Neural progenitor cell (in vitro differentiated cells): ENCODE measurements around the gene WSCD2. TPM values are rescaled to one million over a fixed set of nuclear protein-coding genes. Genes with fewer than 3 reads are reported as not detected.

Experiments used
- DNase-seq: peaks from one replicate; pipeline ENCODE4 v3.0.0-alpha.2; 2016; ENCODE audit warnings: low spot score
- H2AFZ ChIP-seq: fragments of 200-600 bp; sonication (generic); replicated peaks from 2 replicates; pipeline ENCODE4 v1.6.1; 2016; ENCODE audit warnings: antibody characterized with exemption
- H3F3A ChIP-seq: fragments of 200-600 bp; sonication (generic); 2 replicates; pipeline ENCODE4 v1.6.1; 2016; ENCODE audit warnings: antibody characterized with exemption, low read depth
- H3K27ac ChIP-seq: fragments of 200-600 bp; sonication (generic); 2 replicates; pipeline ENCODE4 v1.5.1; 2016; ENCODE audit warnings: mild to moderate bottlenecking
- H3K27me3 ChIP-seq: fragments of 200-600 bp; sonication (generic); 2 replicates; pipeline ENCODE4 v1.6.1; 2016; ENCODE audit warnings: mild to moderate bottlenecking, moderate library complexity
- H3K36me3 ChIP-seq: fragments of 200-600 bp; sonication (generic); 2 replicates; pipeline ENCODE4 v1.5.1; 2016
- H3K4me1 ChIP-seq: fragments of 200-600 bp; sonication (generic); 2 replicates; pipeline ENCODE4 v1.6.1; 2016; ENCODE audit warnings: mixed run types
- H3K4me2 ChIP-seq: fragments of 200-600 bp; sonication (generic); 2 replicates; pipeline ENCODE4 v1.6.1; 2016
- H3K4me3 ChIP-seq: fragments of 200-600 bp; sonication (generic); 2 replicates; pipeline ENCODE4 v1.5.1; 2016
- H3K79me2 ChIP-seq: fragments of 200-600 bp; sonication (generic); 2 replicates; pipeline ENCODE4 v1.6.1; 2016; ENCODE audit warnings: low read depth
- H3K9ac ChIP-seq: fragments of 200-600 bp; sonication (generic); 2 replicates; pipeline ENCODE4 v1.6.1; 2016
- H3K9me3 ChIP-seq: fragments of 200-600 bp; sonication (generic); 2 replicates; pipeline ENCODE4 v1.5.1; 2016; ENCODE audit warnings: low read depth
- H4K20me1 ChIP-seq: fragments of 200-600 bp; sonication (generic); 2 replicates; pipeline ENCODE4 v1.6.1; 2016; ENCODE audit warnings: low read depth
- H3K27ac Mint-ChIP-seq: 3 replicates; pipeline ENCODE4 v1.8.0; 2021; ENCODE audit warnings: mixed read lengths
- H3K27me3 Mint-ChIP-seq: 2 replicates; pipeline ENCODE4 v1.8.0; 2022; ENCODE audit warnings: low read depth, mild to moderate bottlenecking, inconsistent platforms, moderate library complexity, mixed read lengths; ENCODE audit not compliant: insufficient read depth
- H3K36me3 Mint-ChIP-seq: 3 replicates; pipeline ENCODE4 v1.8.0; 2021; ENCODE audit warnings: mixed read lengths
- H3K4me1 Mint-ChIP-seq: 3 replicates; pipeline ENCODE4 v1.8.0; 2021; ENCODE audit warnings: mixed read lengths
- H3K4me3 Mint-ChIP-seq: 3 replicates; pipeline ENCODE4 v1.8.0; 2021; ENCODE audit warnings: mild to moderate bottlenecking, moderate library complexity, mixed read lengths
- H3K9me3 Mint-ChIP-seq: 3 replicates; pipeline ENCODE4 v1.8.0; 2020; ENCODE audit warnings: mixed read lengths
- CTCF ChIP-seq: fragments of 200-600 bp; sonication (generic); IDR thresholded peaks from 2 replicates; pipeline ENCODE4 v1.5.1; 2017; ENCODE audit warnings: antibody characterized with exemption, mild to moderate bottlenecking
- EZH2 ChIP-seq: fragments of 200-600 bp; sonication (generic); IDR thresholded peaks from 2 replicates; pipeline ENCODE4 v1.6.1; 2017; ENCODE audit warnings: antibody characterized with exemption, mild to moderate bottlenecking, moderate library complexity
- EZH2phosphoT487 ChIP-seq: fragments of 200-600 bp; sonication (generic); IDR thresholded peaks from 2 replicates; pipeline ENCODE4 v1.6.1; 2017; ENCODE audit warnings: antibody characterized with exemption
- total RNA-seq: library from RNA; depleted of rRNA; stranded (reverse); fragments of >200 nt; gene quantifications from 2 replicates; pipeline ENCODE4 v1.2.3, GENCODE V29; 2015; ENCODE audit warnings: low replicate concordance

The WSCD2 gene
- total RNA-seq, 1 donor from 2014 or later = 6.6 TPM

GRCh38 chr12:108103087-108103486 is 26.0 kb upstream of the WSCD2 start:
- H3K9me3 Mint-ChIP-seq = no peaks in the 10 kb centered on the region
- H3K27ac Mint-ChIP-seq = no peak overlapping the region

GRCh38 chr12:108103517-108103916 is 25.6 kb upstream of the WSCD2 start:
- Histone ChIP-seq H2AFZ (no peak overlapping the region), H3K36me3 (no peaks in the 10 kb centered on the region), H3K79me2 (no peaks in the 10 kb centered on the region), H3K4me1 (peaks cover 3% of the 10 kb centered on the region), H3K27me3 (no peaks in the 10 kb centered on the region), H3F3A (no peaks in the 10 kb centered on the region), H3K9ac (no peak overlapping the region), H3K9me3 (no peaks in the 10 kb centered on the region), H4K20me1 (no peaks in the 10 kb centered on the region), H3K27ac (no peak overlapping the region), H3K4me2 (no peak overlapping the region), H3K4me3 (no peak overlapping the region)
- no peak for DNase-seq
- Mint-ChIP-seq H3K36me3 (no peaks in the 10 kb centered on the region), H3K27me3 (peaks cover 6% of the 10 kb centered on the region), H3K4me1 (peaks cover 20% of the 10 kb centered on the region), H3K27ac (no peak overlapping the region), H3K9me3 (no peaks in the 10 kb centered on the region), H3K4me3 (no peak overlapping the region)
- TF ChIP-seq EZH2 = no peak
- no peak for TF ChIP-seq CTCF
- no peak for TF ChIP-seq EZH2phosphoT487

More at GRCh38 chr12:108103087-108103486, 26.0 kb upstream of the WSCD2 start:
- no peaks in the 10 kb centered on the region for H3K27me3 ChIP-seq
- H3K4me3 ChIP-seq = no peak overlapping the region
- no peaks in the 10 kb centered on the region for H3K36me3 Mint-ChIP-seq
- no peaks in the 10 kb centered on the region for H3K36me3 ChIP-seq
- H3K4me1 Mint-ChIP-seq = peaks cover 20% of the 10 kb centered on the region
- H3K9ac ChIP-seq = no peak overlapping the region
- peaks cover 3% of the 10 kb centered on the region for H3K4me1 ChIP-seq
- no peaks in the 10 kb centered on the region for H3K9me3 ChIP-seq
- DNase-seq = no peak
- no peak overlapping the region for H3K27ac ChIP-seq
- no peaks in the 10 kb centered on the region for H3K79me2 ChIP-seq
- no peaks in the 10 kb centered on the region for H3F3A ChIP-seq
- H3K4me2 ChIP-seq = no peak overlapping the region
- TF ChIP-seq EZH2phosphoT487 (no peak), CTCF (no peak), EZH2 (no peak)
- no peak overlapping the region for H3K4me3 Mint-ChIP-seq
- H2AFZ ChIP-seq = no peak overlapping the region
- H3K27me3 Mint-ChIP-seq = peaks cover 6% of the 10 kb centered on the region
- H4K20me1 ChIP-seq = no peaks in the 10 kb centered on the region

GRCh38 chr12:108104657-108105056 is 24.4 kb upstream of the WSCD2 start:
- H3K36me3 ChIP-seq = no peaks in the 10 kb centered on the region
- H3K27me3 ChIP-seq = no peaks in the 10 kb centered on the region
- H3K79me2 ChIP-seq = no peaks in the 10 kb centered on the region
- H3K4me3 ChIP-seq = no peak overlapping the region
- H2AFZ ChIP-seq = no peak overlapping the region
- TF ChIP-seq EZH2phosphoT487 (no peak), EZH2 (no peak), CTCF (no peak)
- H3K27me3 Mint-ChIP-seq = peaks cover 6% of the 10 kb centered on the region
- no peaks in the 10 kb centered on the region for H3K9me3 ChIP-seq
- DNase-seq = no peak
- H3F3A ChIP-seq = no peaks in the 10 kb centered on the region
- H4K20me1 ChIP-seq = no peaks in the 10 kb centered on the region
- H3K27ac ChIP-seq = no peak overlapping the region
- peaks cover 20% of the 10 kb centered on the region for H3K4me1 Mint-ChIP-seq
- no peak overlapping the region for H3K9ac ChIP-seq
- peaks cover 3% of the 10 kb centered on the region for H3K4me1 ChIP-seq
- no peak overlapping the region for H3K4me2 ChIP-seq
- H3K27ac Mint-ChIP-seq = no peak overlapping the region
- no peaks in the 10 kb centered on the region for H3K9me3 Mint-ChIP-seq
- H3K36me3 Mint-ChIP-seq = no peaks in the 10 kb centered on the region
- no peak overlapping the region for H3K4me3 Mint-ChIP-seq
